HG03469 (cell line): ENCODE results near the gene TAS1R3.

Experiments used
- ATAC-seq: cut with Tn5 transposase; IDR thresholded peaks from one replicate; pipeline ENCODE4 v1.9.1; 2021; ENCODE audit warnings: mild to moderate bottlenecking, moderate library complexity, moderate number of reproducible peaks; ENCODE audit not compliant: unreplicated experiment

TAS1R3 gene

GRCh38 chr1:1294250-1294890 lies 36.7 kb upstream of the TAS1R3 start:
- no peak for ATAC-seq

- no peak for ATAC-seq
Measured at GRCh38 chr1:1295154-1295923, 35.7 kb upstream of the TAS1R3 start.

GRCh38 chr1:1296070-1297061 lies 34.7 kb upstream of the TAS1R3 start:
- no peak for ATAC-seq

GRCh38 chr1:1297802-1298424 lies 33.2 kb upstream of the TAS1R3 start:
- ATAC-seq: no peak

- ATAC-seq: no peak
Measured at GRCh38 chr1:1298861-1299685, 32.0 kb upstream of the TAS1R3 start.

DNA sequence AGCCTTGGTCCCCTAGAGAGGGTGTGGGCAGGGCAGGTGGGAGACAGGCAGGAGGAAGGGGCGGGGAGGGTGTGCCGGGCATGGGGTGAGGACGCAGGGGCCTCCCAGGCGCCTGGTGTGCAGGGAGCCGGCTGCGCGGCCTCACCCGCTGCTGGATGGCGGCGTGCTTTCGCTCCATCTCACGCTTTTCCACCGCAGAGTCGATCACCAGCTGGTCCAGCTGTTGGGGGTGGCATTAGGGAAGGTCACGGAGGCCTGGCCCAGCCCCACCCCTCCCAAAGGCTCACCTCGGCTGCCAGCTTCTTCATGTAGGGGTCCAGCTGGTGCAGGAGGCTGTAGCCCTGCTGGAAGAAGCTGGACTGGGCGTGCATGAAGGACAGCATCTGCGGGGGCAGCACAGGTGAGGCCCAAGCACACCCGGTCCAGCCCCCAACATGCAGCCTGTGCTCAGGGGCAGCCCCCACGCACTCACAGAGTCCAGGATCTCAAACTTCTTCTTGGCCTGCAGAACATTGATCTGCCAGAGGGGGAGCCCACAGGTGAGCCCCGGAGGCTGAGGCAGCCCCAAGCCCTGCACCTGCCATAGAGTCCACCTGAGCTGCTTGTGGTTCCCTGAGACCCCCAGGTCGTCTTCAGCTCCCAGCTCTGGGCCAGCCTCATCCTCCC lies 31.3 kb upstream of the TAS1R3 start:
- ATAC-seq: no peak

DNA sequence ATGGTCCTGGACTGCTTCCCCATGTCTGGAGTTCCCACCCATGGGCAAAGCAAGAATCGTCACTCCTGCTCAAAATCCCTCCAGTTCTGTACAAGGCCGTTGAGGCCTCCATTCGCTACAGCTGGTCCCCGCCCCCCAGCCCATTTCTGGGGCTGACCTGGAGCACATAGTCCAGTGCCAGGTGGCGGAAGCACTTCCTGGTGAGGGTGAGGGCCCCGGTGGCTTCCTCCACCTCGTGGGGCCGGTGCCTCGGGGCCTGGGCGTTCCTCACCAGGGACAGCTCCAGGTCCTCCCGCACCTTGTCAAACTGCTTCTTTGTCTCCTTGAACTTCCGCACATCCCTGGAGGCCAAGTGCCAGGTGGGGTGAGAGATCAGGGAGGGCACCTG lies 30.7 kb upstream of the TAS1R3 start:
- no peak for ATAC-seq

DNA sequence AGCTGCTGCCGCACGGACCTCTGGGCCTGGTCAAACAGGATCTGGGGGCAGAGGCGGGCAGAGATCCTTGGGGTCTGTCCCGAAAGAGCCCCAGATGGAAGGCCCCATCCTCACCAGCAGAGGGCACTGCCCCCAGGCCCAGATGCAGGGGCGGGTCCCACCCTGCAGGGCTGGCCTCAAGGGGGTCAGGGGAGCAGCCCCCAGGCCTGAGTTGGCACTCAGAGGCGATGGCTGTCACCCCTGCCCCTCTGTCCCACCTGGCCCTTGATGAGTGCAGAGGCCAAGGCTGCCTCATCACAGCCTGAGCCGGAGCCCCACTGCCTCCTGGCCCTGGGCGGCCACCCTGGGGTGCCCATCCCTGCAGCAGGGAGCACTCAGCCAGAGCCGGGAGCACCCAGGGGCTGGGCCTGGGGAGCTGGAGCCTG lies 29.1 kb upstream of the TAS1R3 start:
- ATAC-seq: no peak

- no peak for ATAC-seq
Measured at GRCh38 chr1:1302951-1303509, 28.1 kb upstream of the TAS1R3 start.

GRCh38 chr1:1303736-1304135 lies 27.3 kb upstream of the TAS1R3 start:
- no peak for ATAC-seq

GRCh38 chr1:1304331-1305299 lies 26.5 kb upstream of the TAS1R3 start:
- ATAC-seq: no peak

DNA sequence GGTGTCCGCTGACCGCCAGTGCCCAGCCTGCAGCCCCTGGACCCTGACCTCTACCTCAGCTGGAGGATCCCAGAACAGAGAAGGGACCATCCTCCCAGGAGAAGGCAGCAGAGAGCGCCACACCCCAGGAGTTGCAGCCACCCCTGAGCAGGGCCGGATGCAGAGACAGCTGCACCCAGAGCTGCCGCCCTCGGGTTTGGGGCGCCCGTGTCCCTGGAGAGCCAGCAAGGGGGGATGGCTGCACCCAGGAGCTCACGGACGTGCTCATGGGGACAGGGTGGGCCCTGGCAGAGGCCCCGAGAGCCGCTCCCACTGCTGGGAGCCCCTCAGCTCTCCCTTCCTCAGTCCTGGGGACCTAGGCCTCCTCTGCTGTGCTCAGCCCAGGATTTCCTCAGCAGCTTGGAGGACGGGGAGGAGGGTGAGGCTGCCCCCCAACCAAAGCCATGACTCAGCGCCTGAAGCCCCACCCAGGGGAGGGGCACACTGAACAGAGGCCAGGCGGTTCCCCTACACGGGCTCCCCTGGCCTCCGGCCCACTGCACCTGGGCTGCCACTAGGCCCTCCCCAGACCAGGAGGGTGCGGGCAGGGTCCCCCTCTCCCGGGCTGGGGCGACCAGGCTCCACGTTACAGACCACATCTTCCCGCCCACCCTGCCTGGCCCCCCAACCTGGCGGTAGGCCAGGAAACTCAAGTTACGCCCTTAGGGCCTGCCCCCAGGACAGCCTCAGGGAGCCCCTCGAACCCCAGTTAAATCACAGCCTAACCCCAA lies 25.6 kb upstream of the TAS1R3 start:
- ATAC-seq: no peak

- no peak for ATAC-seq
Measured at GRCh38 chr1:1306070-1306660, 24.9 kb upstream of the TAS1R3 start.

DNA sequence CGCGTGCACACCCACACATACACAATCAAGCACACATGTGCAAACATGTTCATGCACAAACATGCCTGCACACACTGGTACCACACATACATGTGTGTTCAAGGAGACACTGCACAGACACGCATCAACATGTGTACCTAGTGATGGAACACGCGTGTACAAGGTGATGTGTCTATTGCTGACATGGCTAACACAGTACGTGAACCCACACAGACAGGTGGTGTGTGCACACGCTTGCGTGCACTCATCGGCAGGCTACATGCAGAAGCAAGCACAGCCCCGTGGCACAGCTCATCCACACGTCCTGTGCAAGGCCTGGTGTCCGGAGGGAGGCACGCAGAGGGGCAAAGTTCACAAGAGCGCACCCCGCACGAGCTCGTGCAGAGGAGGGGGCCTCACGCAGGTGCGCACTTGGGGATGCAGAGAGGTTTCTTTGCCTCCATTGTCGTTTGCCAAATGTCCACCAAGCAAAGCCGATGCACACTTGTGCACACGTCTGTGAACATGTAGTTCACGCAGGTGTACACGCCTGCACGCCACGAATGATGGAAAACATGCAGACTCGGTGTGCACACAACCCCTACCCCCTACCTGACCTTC lies 24.3 kb upstream of the TAS1R3 start:
- no peak for ATAC-seq

DNA sequence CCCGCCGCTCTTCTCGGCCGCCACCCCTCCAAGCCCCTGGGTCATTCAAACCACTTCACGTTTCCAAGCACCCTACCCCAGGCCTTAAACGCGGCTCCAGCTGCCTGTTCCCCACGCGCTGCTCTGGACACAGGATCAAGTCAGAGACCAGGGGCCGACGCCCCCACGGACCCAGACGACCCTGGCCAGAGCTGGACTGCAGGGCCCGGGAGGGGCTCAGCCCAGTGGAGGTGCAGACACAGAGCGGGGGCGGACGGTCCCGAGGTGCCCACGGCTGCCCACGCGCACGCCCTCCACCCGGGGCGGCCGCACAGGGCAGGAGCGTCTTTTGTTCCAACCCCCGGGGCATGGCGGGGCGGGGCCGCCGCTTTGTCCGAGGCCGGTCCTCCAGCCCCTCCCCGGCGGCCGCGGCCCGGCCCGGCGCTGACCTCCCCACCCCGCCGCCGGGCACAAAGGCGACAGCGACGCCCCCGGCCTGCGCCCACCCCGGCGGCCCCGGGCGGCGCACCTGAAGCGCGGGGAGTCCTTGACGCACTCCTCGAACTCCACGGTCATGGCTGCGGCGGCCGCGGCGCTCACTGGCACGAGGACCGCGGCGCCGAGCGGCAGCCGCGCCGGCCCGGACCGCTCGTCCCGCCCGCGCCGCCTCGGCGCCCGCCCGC lies 23.7 kb upstream of the TAS1R3 start:
- ATAC-seq: peak; percentile 1
